CD4-positive, alpha-beta T cell (primary cell): ENCODE results near the gene ROCK2. TPM values are rescaled to one million over a fixed set of nuclear protein-coding genes. Genes with fewer than 3 reads are reported as not detected.

Experiments
- ATAC-seq: fragments of 200-7000 bp; cut with Tn5 transposase; one replicate; pipeline ENCODE4 v1.10.0; 2022; ENCODE audit warnings: mild to moderate bottlenecking; ENCODE audit not compliant: poor library complexity
- CTCF ChIA-PET: fragments of 350-600 bp; sonication (Branson Sonifier 250); formaldehyde crosslinking; loops from one replicate; lab custom pipeline; 2021; ENCODE audit warnings: antibody characterized with exemption, inconsistent platforms; lab: Charles Lee
- POLR2A ChIA-PET: fragments of 350-600 bp; sonication (Branson Sonifier 250); formaldehyde crosslinking; loops from one replicate; lab custom pipeline; 2021; ENCODE audit warnings: antibody characterized with exemption, inconsistent platforms; lab: Charles Lee
- DNase-seq, 14 experiments: peaks; one replicate each; pipeline ENCODE4 v3.0.0-alpha.2; 2013 to 2020; ENCODE audit warnings: mixed read lengths in 2 of 14
- H3K27ac ChIP-seq, 2 donors: one replicate each; pipeline versions ENCODE4 v1.5.1 to v1.7.0; 2013; ENCODE audit warnings: low read length in 2 of 2, low read depth in 1 of 2, mild to moderate bottlenecking in 1 of 2
- H3K27me3 ChIP-seq, 2 experiments: 1 replicate in 1 of 2; 2 replicates in 1 of 2; pipeline versions ENCODE4 v1.6.1 to v1.7.0; 2013; ENCODE audit warnings: low read length in 2 of 2, control low read depth in 1 of 2, mild to moderate bottlenecking in 1 of 2, moderate library complexity in 1 of 2; ENCODE audit not compliant: insufficient read depth in 2 of 2, control insufficient read depth in 1 of 2
- H3K36me3 ChIP-seq: one replicate; pipeline ENCODE4 v1.6.1; 2013; ENCODE audit warnings: low read length, control low read depth; ENCODE audit not compliant: insufficient read depth
- H3K4me1 ChIP-seq: one replicate; pipeline ENCODE4 v1.6.1; 2013; ENCODE audit warnings: low read length, control low read depth; ENCODE audit not compliant: insufficient read depth
- H3K4me3 ChIP-seq: one replicate; pipeline ENCODE4 v1.5.1; 2013; ENCODE audit warnings: mild to moderate bottlenecking, low read length, moderate library complexity
- H3K9me3 ChIP-seq, 2 experiments: 1 replicate in 1 of 2; 2 replicates in 1 of 2; pipeline versions ENCODE4 v1.6.1 to v1.7.0; 2013; ENCODE audit warnings: low read length in 2 of 2, mild to moderate bottlenecking in 2 of 2, control low read depth in 1 of 2, moderate library complexity in 1 of 2; ENCODE audit not compliant: control insufficient read depth in 1 of 2, insufficient read depth in 1 of 2
- H3K27ac Mint-ChIP-seq: one replicate; pipeline ENCODE4 v1.8.0; 2020; ENCODE audit warnings: mixed read lengths
- H3K27me3 Mint-ChIP-seq: one replicate; pipeline ENCODE4 v1.8.0; 2021; ENCODE audit warnings: mixed read lengths
- H3K36me3 Mint-ChIP-seq: one replicate; pipeline ENCODE4 v1.8.0; 2021; ENCODE audit warnings: low read depth, mixed read lengths
- H3K4me1 Mint-ChIP-seq: one replicate; pipeline ENCODE4 v1.8.0; 2021; ENCODE audit warnings: low read depth, mixed read lengths
- H3K4me3 Mint-ChIP-seq: one replicate; pipeline ENCODE4 v1.8.0; 2020; ENCODE audit warnings: mild to moderate bottlenecking, mixed read lengths
- H3K9me3 Mint-ChIP-seq: one replicate; pipeline ENCODE4 v1.8.0; 2020; ENCODE audit warnings: mixed read lengths
- intact Hi-C, 2 experiments: fragments of 100-400 bp; cut with DNase I in 1 of 2; cut with micrococcal nuclease in 1 of 2; formaldehyde crosslinking; loops; one replicate each; pipeline versions ENCODE4 v1.15.1 to v1.9.0; 2023 to 2025; cut with DNase I, micrococcal nuclease
- total RNA-seq, 174 experiments: library from RNA in 2 of 174; stranded (reverse) in 2 of 174; gene quantifications; one replicate each; pipeline ENCODE4 v1.2.3 and lab custom pipeline; 2021 to 2026
- TF ChIP-seq, protein P1 (sequence below): fragments of 200-600 bp; IDR thresholded peaks from one replicate; pipeline ENCODE4 v1.8.0; 2022; ENCODE audit warnings: antibody characterized with exemption, mild to moderate bottlenecking

Gene ROCK2
- total RNA-seq, 2 experiments from 2014 or later, result 6.9 to 9.4 TPM

DNA sequence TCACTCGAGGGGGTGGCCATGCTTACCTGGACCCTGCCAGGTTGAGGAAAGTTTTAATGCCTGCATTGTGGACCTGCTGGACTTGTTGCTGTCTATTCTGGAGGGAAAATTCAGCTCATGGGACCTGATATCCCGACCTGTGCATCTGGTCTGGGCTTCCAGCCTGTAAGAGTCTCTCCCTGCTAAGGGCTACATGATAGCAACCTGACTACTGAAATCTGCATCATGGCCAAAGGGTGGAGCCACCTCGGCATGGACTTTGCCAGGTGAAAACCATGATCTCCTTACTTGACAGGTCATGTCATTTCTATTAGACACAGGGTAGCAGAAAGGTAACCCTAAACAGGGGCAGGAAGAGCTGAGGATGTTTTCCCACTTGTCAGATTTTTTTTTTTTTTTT is 202.1 kb downstream of the ROCK2 start:
- H3K36me3 Mint-ChIP-seq, result no peaks in the 10 kb centered on the region
- intact Hi-C loops, result no loop called here

DNA sequence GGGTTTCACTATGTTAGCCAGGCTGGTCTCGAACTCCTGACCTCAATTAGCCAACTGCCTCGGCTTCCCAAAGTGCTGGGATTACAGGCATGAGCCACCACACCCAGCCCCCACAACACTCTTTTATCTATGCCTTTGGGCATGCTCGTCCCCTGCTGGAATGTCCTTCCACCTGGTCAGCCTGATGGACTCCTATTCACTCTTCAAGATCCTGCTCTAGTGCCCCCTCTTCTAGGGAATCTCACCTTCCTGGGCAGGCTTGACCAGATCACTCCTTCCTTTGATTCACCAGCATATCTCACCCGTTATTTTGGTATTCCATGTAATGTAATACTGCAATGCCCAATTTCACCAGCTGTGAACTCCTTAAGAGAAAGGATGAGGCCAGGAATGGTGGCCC is 203.1 kb downstream of the ROCK2 start:
- TF ChIP-seq, protein P1, sequence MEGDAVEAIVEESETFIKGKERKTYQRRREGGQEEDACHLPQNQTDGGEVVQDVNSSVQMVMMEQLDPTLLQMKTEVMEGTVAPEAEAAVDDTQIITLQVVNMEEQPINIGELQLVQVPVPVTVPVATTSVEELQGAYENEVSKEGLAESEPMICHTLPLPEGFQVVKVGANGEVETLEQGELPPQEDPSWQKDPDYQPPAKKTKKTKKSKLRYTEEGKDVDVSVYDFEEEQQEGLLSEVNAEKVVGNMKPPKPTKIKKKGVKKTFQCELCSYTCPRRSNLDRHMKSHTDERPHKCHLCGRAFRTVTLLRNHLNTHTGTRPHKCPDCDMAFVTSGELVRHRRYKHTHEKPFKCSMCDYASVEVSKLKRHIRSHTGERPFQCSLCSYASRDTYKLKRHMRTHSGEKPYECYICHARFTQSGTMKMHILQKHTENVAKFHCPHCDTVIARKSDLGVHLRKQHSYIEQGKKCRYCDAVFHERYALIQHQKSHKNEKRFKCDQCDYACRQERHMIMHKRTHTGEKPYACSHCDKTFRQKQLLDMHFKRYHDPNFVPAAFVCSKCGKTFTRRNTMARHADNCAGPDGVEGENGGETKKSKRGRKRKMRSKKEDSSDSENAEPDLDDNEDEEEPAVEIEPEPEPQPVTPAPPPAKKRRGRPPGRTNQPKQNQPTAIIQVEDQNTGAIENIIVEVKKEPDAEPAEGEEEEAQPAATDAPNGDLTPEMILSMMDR, result no peak
- no peak overlapping the region for H3K27ac ChIP-seq
- POLR2A ChIA-PET, result no interaction called here
- no peaks in the 10 kb centered on the region for H3K9me3 ChIP-seq
- CTCF ChIA-PET, result no interaction called here
- no peak overlapping the region for H3K4me3 Mint-ChIP-seq
- DNase-seq (no peak), ATAC-seq (no peak)
- H3K4me1 Mint-ChIP-seq, result no peaks in the 10 kb centered on the region
- intact Hi-C loops, result no loop called here
- H3K36me3 Mint-ChIP-seq, result no peaks in the 10 kb centered on the region
- H3K9me3 Mint-ChIP-seq, result no peaks in the 10 kb centered on the region
- no peaks in the 10 kb centered on the region for H3K36me3 ChIP-seq
- H3K4me1 ChIP-seq, result no peaks in the 10 kb centered on the region
- no peaks in the 10 kb centered on the region for H3K27me3 ChIP-seq
- no peak overlapping the region for H3K4me3 ChIP-seq
- peaks cover 12% of the 10 kb centered on the region for H3K27me3 Mint-ChIP-seq
- H3K27ac Mint-ChIP-seq, result no peak overlapping the region

More for the DNA sequence above, 202.1 kb downstream of the ROCK2 start:
- no peaks in the 10 kb centered on the region for H3K9me3 Mint-ChIP-seq
- POLR2A ChIA-PET, result interaction anchor here (1.2 kb wide), 1 partner anchor 12 kb away, joined by 5 read pairs; no protein-coding TSS in a partner anchor
- peaks cover 12% of the 10 kb centered on the region for H3K27me3 Mint-ChIP-seq
- Histone ChIP-seq H3K27ac (no peak overlapping the region), H3K9me3 (no peaks in the 10 kb centered on the region), H3K27me3 (no peaks in the 10 kb centered on the region), H3K4me3 (no peak overlapping the region), H3K36me3 (no peaks in the 10 kb centered on the region), H3K4me1 (no peaks in the 10 kb centered on the region)
- no peak for ATAC-seq
- DNase-seq, result no peak
- no peak overlapping the region for H3K27ac Mint-ChIP-seq
- CTCF ChIA-PET, result interaction anchor here (0.6 to 0.7 kb wide), 3 partner anchors 10 to 341 kb away, joined by 3 to 5 read pairs (median 4); no protein-coding TSS in a partner anchor
- no peak overlapping the region for H3K4me3 Mint-ChIP-seq
- TF ChIP-seq, protein P1, result no peak
- no peaks in the 10 kb centered on the region for H3K4me1 Mint-ChIP-seq

DNA sequence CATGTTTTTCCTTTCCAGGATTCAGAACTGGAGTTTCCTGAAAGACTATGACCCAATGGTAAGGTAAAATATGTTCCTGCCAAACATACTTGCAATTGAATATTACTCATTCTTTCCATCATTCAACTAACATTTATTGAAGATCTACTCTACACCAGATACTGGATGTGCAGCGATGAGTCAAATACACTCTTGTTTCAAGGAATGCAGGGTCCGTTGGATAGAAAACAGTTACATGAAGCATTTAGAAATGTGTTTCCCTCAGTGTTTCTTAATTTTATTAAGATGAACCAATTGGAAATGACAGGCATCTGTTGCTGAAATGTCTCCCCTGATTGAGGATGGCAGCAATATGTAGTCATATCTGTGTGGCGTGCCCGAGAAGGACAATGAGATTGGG is 203.9 kb downstream of the ROCK2 start:
- ATAC-seq (no peak), DNase-seq (no peak)
- CTCF ChIA-PET, result no interaction called here
- Histone ChIP-seq H3K4me3 (no peak overlapping the region), H3K27ac (no peak overlapping the region), H3K4me1 (no peaks in the 10 kb centered on the region), H3K27me3 (no peaks in the 10 kb centered on the region), H3K36me3 (no peaks in the 10 kb centered on the region), H3K9me3 (no peaks in the 10 kb centered on the region)
- Mint-ChIP-seq H3K36me3 (no peaks in the 10 kb centered on the region), H3K27ac (no peak overlapping the region), H3K4me3 (no peak overlapping the region), H3K9me3 (no peaks in the 10 kb centered on the region), H3K27me3 (peaks cover 12% of the 10 kb centered on the region), H3K4me1 (no peaks in the 10 kb centered on the region)
- POLR2A ChIA-PET, result no interaction called here
- intact Hi-C loops, result no loop called here
- TF ChIP-seq, protein P1, result no peak
